NB4 (cell line): ENCODE measurements around the gene NDUFA13.

Experiments
- MYC ChIP-seq: IDR thresholded peaks from 2 replicates; pipeline ENCODE4 v1.6.1; 2011; ENCODE audit warnings: low read depth, low read length
- POLR2A ChIP-seq: IDR thresholded peaks from 2 replicates; pipeline ENCODE4 v1.6.1; 2011; ENCODE audit warnings: mild to moderate bottlenecking; ENCODE audit not compliant: insufficient read length; ENCODE audit errors: extremely low read depth
- TF ChIP-seq, protein P1 (sequence below): IDR thresholded peaks from one replicate; pipeline ENCODE4 v1.5.1; 2012; ENCODE audit warnings: low read depth, low read length
- TF ChIP-seq, protein P2 (sequence below): IDR thresholded peaks from 2 replicates; pipeline ENCODE4 v1.6.1; 2011; ENCODE audit warnings: low read depth, low read length

DNA sequence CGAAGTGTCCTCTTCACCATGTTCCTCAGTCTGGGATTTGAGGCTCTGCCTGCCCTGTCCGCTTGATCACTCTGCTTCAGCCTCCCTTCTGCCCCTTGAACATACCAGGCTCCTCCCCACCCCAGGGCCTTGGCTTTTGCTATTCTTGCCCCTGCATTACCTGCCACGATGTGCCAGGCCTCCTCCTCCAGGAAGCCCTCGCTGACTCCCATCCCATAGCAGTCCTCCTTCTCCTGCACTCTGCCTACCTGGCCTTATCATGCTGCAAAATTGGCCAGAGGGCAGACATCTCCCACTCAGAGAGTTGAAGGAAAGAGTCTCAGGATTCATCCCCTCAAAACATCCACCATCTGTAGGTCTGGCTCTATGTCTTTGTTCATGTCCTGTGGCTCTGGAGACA is 14.9 kb downstream of the NDUFA13 start:
- TF ChIP-seq, protein P1, sequence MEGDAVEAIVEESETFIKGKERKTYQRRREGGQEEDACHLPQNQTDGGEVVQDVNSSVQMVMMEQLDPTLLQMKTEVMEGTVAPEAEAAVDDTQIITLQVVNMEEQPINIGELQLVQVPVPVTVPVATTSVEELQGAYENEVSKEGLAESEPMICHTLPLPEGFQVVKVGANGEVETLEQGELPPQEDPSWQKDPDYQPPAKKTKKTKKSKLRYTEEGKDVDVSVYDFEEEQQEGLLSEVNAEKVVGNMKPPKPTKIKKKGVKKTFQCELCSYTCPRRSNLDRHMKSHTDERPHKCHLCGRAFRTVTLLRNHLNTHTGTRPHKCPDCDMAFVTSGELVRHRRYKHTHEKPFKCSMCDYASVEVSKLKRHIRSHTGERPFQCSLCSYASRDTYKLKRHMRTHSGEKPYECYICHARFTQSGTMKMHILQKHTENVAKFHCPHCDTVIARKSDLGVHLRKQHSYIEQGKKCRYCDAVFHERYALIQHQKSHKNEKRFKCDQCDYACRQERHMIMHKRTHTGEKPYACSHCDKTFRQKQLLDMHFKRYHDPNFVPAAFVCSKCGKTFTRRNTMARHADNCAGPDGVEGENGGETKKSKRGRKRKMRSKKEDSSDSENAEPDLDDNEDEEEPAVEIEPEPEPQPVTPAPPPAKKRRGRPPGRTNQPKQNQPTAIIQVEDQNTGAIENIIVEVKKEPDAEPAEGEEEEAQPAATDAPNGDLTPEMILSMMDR = no peak
- TF ChIP-seq, protein P2, sequence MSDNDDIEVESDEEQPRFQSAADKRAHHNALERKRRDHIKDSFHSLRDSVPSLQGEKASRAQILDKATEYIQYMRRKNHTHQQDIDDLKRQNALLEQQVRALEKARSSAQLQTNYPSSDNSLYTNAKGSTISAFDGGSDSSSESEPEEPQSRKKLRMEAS = no peak
- TF ChIP-seq POLR2A = no peak
- TF ChIP-seq MYC = no peak
